Transverse colon (tissue), 4 donors: ENCODE data around the gene CSNK1E. TPM values are rescaled to one million over a fixed set of nuclear protein-coding genes. Genes with fewer than 3 reads are reported as not detected.

Experiments used
- DNase-seq: peaks from one replicate; pipeline ENCODE4 v3.0.0-alpha.2; 2019
- H3K27ac ChIP-seq, 4 donors: fragments of 200-600 bp; sonication (generic); 2 replicates each; pipeline ENCODE4 v1.5.1; 2016 to 2018; ENCODE audit warnings: inconsistent platforms in 4 of 4
- H3K27me3 ChIP-seq: fragments of 200-600 bp; sonication (generic); 2 replicates; pipeline ENCODE4 v1.5.1; 2017; ENCODE audit warnings: inconsistent platforms
- H3K36me3 ChIP-seq, 4 donors: fragments of 200-600 bp; sonication (generic); 2 replicates each; pipeline ENCODE4 v1.5.1; 2017 to 2019; ENCODE audit warnings: inconsistent platforms in 4 of 4
- H3K4me1 ChIP-seq, 4 donors: fragments of 200-600 bp; sonication (generic); 2 replicates each; pipeline ENCODE4 v1.5.1; 2017 to 2020; ENCODE audit warnings: inconsistent platforms in 4 of 4
- H3K4me3 ChIP-seq, 4 donors: fragments of 200-600 bp; sonication (generic); 1 replicate in 1 of 4; 2 replicates in 3 of 4; pipeline versions ENCODE4 v1.5.1 to v1.6.1; 2017 to 2019; ENCODE audit warnings: inconsistent platforms in 4 of 4
- H3K9me3 ChIP-seq, 2 donors: fragments of 200-600 bp; sonication (generic); 2 replicates each; pipeline ENCODE4 v1.5.1; 2017 to 2019; ENCODE audit warnings: inconsistent platforms in 2 of 2
- EP300 ChIP-seq: sonication (generic); formaldehyde crosslinking; IDR thresholded peaks from one replicate; pipeline ENCODE4 v1.6.1; 2017; ENCODE audit warnings: antibody characterized with exemption, low read depth
- POLR2A ChIP-seq: fragments of 450-650 bp; IDR thresholded peaks from one replicate; pipeline ENCODE4 v1.6.1; 2016; ENCODE audit warnings: antibody characterized with exemption, mild to moderate bottlenecking, moderate library complexity
- POLR2AphosphoS5 ChIP-seq, 3 donors: sonication (generic); formaldehyde crosslinking; IDR thresholded peaks; one replicate each; pipeline ENCODE4 v1.6.1; 2016; ENCODE audit warnings: antibody characterized with exemption in 3 of 3
- WGBS, 2 donors: methylation state at CpG; one replicate each; pipeline ENCODE4 v1.1.5; 2018; ENCODE audit warnings: low coverage in 1 of 2; 5-methylcytosine and 5-hydroxymethylcytosine counted together
- in situ Hi-C, 4 donors: fragments of 200-750 bp; cut with MboI; loops; one replicate each; pipeline versions ENCODE4 v1.15.0 to v1.15.1; 2017; ENCODE audit warnings: low sequenced_read_pairs in 3 of 4, low pct_ligation_motif_present in 1 of 4, low pct_unique_long_range_greater_than_20kb in 1 of 4
- intact Hi-C: fragments of 100-400 bp; cut with DNase I; formaldehyde crosslinking; loops from one replicate; pipeline ENCODE4 v1.15.1; 2023; ENCODE audit warnings: low total_unique reads
- total RNA-seq, 4 donors: library from RNA; depleted of rRNA; stranded (reverse); fragments of >200 nt; gene quantifications; one replicate each; pipeline ENCODE4 v1.1.0, GENCODE V29; 2016
- TF ChIP-seq, protein P1 (sequence below), 5 experiments: fragments of 200-600 bp in 3 of 5; fragments of 450-650 bp in 2 of 5; sonication (generic) in 3 of 5; IDR thresholded peaks; 1 replicate in 2 of 5; 2 replicates in 3 of 5; pipeline ENCODE4 v1.5.1; 2016 to 2017; ENCODE audit warnings: antibody characterized with exemption in 5 of 5, inconsistent platforms in 3 of 5, mild to moderate bottlenecking in 2 of 5, moderate library complexity in 1 of 5

CSNK1E gene
- total RNA-seq, 4 donors from 2014 or later = 47.9 to 179 (median 106) TPM

DNA sequence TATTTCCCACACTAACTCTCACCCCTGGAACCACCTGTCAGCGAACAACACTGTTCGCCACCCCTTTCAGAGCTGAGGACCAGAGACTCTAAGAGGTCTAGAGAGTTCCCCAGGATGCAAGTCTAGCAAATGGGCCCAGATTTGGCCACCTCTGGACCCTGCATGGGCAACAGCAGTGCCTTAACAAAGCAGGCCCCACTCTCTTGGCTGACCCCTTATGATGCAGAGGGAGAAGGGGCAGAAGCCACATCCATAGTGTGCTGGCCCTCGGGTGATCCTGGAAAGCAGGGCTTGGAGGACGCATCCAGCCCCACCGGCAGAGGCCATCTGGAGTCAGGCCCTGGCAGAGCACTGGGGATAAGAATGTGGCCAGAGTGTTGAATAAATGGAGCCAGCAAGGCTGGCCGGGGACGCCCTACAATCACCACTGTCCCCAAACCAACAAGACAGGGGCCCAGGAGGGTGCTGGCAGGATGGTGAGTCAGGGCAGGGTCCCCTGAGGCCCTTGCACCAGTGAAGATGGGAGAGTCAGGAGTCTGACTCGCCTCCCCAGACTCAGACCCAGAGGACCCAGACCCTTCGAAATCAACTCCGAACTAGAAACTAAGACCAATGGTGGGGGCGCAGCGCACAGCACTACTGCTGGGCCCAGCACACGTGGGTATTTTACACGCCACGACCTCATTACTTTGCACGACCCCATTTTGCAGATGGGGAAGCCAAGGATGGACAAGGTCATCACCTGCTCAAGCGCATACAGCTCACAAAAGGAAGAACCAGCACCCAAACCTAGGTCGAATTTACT is 6.5 kb downstream of the CSNK1E start:
- TF ChIP-seq EP300 (no peak), POLR2A (no peak)
- intact Hi-C loops = no loop called here
- no peaks in the 10 kb centered on the region for H3K9me3 ChIP-seq
- no peaks in the 10 kb centered on the region for H3K27me3 ChIP-seq
- DNase-seq = no peak
- H3K36me3 ChIP-seq = no peaks in the 10 kb centered on the region
- WGBS, 2 donors = 76% methylated on average over 17 of the region's 18 CpGs; no CpG with 5 or more reads in 1 of the 2 donors
- in situ Hi-C loops = loop anchor here in 1 of 4 donors (25.0 kb wide), 1 partner anchor 102 kb away; no protein-coding TSS in a partner anchor
- peak overlapping the region; percentile 96 to 99 (median 98) for H3K27ac ChIP-seq
- H3K4me1 ChIP-seq = peaks cover 53 to 92% (median 74%) of the 10 kb centered on the region in 4 donors
- H3K4me3 ChIP-seq = no peak overlapping the region

DNA sequence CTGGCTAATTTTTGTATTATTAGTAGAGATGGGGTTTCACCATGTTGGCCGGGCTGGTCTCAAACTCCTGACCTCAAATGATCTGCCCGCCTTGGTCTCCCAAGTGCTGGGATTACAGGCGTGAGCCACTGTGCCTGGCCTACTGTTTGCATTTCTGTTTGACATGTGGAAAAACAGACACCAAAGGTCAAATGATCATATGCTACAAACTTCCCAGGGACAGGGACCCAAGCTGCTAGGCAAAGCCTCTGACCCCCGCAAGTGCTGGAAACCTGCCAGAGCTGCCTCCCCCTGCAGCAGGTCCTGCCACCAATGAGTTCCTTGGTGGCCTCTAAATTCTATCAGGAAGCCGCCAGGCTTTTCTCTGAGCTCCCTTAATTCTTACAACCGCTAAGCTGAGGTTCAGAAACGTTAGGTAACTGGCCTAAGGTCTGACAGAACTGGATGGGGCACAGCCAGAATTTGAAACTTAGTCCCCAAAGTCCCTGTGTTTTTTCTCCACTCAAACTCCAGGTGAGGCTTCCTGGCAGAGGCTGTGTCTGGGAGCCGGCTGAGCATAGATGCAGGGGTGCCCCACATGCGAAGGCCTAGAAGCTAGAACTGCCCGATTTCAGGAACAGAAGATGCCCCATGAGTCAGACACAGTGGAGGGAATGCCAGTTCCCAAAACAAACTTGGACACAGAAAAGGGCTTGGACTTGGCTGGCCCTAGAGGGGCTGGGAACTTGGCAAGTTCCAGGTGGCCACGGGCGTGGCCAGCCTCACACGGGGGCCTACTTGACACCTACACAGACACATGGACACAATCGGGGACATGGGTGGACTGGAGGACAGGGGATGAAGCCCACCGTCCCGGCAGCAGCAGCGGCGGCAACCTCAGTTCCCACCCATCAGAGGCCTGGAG is 7.4 kb downstream of the CSNK1E start:
- intact Hi-C loops = no loop called here
- DNase-seq = no peak
- TF ChIP-seq POLR2AphosphoS5 (IDR thresholded peaks at IDR 0.05) = peak in 1 of 3 donors; percentile 31
- TF ChIP-seq, protein P1, sequence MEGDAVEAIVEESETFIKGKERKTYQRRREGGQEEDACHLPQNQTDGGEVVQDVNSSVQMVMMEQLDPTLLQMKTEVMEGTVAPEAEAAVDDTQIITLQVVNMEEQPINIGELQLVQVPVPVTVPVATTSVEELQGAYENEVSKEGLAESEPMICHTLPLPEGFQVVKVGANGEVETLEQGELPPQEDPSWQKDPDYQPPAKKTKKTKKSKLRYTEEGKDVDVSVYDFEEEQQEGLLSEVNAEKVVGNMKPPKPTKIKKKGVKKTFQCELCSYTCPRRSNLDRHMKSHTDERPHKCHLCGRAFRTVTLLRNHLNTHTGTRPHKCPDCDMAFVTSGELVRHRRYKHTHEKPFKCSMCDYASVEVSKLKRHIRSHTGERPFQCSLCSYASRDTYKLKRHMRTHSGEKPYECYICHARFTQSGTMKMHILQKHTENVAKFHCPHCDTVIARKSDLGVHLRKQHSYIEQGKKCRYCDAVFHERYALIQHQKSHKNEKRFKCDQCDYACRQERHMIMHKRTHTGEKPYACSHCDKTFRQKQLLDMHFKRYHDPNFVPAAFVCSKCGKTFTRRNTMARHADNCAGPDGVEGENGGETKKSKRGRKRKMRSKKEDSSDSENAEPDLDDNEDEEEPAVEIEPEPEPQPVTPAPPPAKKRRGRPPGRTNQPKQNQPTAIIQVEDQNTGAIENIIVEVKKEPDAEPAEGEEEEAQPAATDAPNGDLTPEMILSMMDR (IDR thresholded peaks at IDR 0.05) = no peak
- Histone ChIP-seq H3K4me3 (no peak overlapping the region), H3K27ac (peak overlapping the region; percentile 96 to 99 (median 98)), H3K4me1 (peaks cover 51 to 92% (median 74%) of the 10 kb centered on the region in 4 donors), H3K9me3 (no peaks in the 10 kb centered on the region), H3K27me3 (no peaks in the 10 kb centered on the region), H3K36me3 (no peaks in the 10 kb centered on the region)
- in situ Hi-C loops = loop anchor here in 1 of 4 donors (25.0 kb wide), 1 partner anchor 102 kb away; no protein-coding TSS in a partner anchor
- WGBS, 2 donors = 57% methylated on average over 18 of the region's 18 CpGs; no CpG with 5 or more reads in 1 of the 2 donors

DNA sequence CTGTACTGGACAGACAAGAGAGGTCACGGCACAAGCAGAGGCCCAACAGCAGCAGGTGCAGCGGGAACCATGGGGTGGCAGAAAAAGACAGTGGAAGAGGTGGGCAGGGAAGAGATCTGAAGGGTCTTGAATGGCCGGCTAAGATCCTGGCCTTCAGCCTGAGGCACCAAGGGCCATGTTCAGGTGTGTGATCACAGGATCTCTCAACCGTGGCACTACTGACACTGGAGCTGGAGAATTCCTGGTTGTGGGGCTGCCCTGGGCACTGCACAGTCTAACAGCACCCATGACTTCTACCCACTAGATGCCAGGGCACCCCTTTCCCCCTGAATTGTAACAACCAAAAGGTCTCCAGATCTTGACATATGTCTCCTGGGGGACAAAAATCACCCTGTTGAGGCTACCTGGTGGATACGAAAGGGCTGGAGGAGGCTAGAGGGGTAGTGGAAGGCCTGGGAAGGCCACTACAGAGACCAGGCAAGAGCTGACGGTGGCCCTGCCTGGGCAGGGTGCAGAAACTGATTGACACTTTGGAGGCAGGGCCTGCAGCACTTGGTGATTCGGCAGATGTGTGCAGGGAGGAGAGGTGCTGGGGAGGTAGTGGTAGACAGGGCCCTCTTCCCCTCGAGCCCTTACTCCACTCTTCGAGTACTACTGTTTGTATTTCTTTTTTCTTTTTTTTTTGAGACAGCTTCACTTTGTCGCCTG is 8.3 kb downstream of the CSNK1E start:
- Histone ChIP-seq H3K4me1 (peaks cover 55 to 91% (median 68%) of the 10 kb centered on the region in 4 donors), H3K27me3 (no peaks in the 10 kb centered on the region), H3K4me3 (no peak overlapping the region), H3K36me3 (no peaks in the 10 kb centered on the region), H3K9me3 (no peaks in the 10 kb centered on the region), H3K27ac (peak overlapping the region; percentile 96 to 99 (median 98))
- no peak for DNase-seq
- TF ChIP-seq, protein P1 (IDR thresholded peaks at IDR 0.05) = no peak
- no peak for TF ChIP-seq POLR2A
- no peak for TF ChIP-seq EP300
- in situ Hi-C loops = loop anchor here in 1 of 4 donors (25.0 kb wide), 1 partner anchor 103 kb away; no protein-coding TSS in a partner anchor
- 55 to 79% methylated on average over 4 to 10 of the region's 10 CpGs for WGBS, 2 donors
- intact Hi-C loops = no loop called here
